NCI-H146 treated with DMSO at 0.1 percent for 48 hours (cell line): Measurements from ENCODE around the gene IST1.

Experiments used
- DNase-seq: peaks from one replicate; lab custom pipeline; 2025; ENCODE audit not compliant: unreplicated experiment; lab: John Stamatoyannopoulos, UW

Gene IST1

DNA sequence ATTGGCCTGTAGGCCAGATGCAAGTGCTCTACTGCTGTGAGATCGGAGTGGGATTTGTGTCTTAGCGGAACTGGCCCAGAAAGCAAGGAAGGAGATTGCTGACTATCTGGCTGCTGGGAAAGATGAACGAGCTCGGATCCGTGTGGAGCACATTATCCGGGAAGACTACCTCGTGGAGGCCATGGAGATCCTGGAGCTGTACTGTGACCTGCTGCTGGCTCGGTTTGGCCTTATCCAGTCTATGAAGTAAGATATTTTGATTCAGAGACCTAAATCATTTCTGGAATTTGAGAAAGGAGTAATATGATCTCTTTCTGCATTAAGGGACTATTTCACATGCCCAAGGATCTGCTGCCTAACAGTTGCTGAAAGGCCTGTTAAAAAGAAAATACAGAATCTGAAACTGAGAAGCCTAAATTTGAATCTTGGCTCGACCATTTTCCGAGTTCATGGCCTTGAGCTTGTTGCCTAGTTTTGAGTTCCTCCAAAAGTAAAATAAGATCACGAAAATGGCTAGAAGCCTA is 21.1 kb downstream of the IST1 start:
- no peak for DNase-seq

- no peak for DNase-seq
Observed at GRCh38 chr16:71917900-71918299, 22.6 kb downstream of the IST1 start.

DNA sequence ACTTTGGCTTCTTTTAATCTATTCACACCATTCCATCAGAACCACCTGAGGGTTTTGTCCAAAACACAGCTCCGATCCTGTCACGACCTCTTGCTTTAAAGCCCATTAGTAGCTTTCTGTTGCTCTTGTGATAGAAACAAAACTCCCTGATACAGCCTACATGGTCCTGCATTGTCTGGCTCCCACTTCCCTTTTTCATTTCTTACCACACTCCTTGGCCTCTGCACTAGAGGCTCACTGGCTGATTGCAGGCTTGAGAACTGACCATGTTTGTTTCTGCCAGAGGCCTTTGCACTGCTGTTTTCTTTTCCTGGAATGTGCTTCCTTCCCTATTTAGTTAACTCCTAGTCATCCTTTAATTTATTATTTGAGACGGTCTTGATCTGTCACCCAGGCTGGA is 23.7 kb downstream of the IST1 start:
- no peak for DNase-seq

DNA sequence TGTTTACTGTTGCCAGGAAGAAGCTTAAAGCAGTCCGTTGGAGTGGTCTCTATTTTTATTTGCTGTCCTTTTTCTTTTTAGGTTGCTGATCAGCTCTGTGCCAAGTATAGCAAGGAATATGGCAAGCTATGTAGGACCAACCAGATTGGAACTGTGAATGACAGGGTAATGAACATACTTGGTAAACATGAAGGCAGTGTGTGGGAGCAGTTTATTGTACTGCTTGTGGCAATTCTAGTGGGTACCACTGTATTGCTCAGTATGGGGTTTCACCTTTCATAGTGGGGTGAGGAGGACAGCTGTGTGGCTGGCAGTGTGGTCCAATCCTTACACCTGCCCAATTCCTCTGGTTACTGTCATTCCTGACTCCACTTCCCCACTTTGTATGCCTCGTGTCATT is 25.3 kb downstream of the IST1 start:
- DNase-seq: no peak

DNA sequence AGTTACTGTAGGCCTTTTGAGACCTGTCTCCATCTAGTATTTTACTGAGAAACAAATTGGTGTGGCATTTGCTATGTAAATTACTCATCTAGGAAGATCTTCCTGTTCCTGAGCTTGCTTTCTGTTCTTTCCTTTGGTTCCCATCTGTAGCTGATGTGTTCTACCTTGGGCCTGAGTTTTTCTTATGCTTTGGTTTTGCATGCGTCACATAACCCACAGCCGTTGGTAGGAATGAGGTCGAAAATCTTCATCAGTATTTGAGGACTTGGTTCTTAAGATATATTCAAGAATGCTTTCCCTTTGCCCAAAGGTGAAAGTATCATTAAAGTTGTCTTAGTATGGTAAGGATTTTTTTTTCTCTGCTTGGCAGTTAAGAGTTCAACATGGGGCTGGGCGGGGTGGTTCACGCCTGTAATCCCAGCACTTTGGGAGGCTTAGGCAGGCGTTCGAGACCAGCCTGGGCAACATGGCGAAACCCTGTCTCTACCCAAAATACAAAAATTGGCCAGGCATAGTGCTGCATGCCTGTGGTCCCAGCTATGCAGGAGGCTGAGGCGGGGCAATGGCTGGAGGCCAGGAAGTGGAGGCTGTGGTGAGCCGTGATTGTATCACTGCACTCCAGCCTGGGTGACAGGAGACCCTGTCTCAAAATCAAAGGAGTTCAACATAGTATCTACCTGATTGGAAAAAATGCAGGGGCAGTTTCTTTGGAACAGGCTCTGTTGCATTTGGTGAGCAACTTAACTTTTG is 28.8 kb downstream of the IST1 start:
- DNase-seq: no peak

DNA sequence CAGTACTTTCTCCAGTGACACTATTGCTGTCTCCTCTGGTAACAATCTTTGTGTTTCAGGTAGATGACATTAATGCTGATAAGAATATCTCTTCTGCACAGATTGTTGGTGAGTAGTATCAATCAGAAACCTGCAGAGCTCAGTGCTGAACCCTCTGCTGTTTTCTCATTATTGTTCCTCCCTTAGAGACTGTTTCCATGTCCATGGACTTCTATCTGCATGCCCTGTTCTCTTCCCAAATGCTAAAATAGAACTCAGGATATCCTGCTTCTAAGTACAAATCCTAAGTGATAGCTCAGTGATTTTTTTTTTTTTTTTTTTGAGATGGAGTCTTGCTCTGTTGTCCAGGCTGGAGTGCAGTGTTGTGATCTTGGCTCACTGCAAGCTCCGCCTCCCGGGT is 29.4 kb downstream of the IST1 start:
- no peak for DNase-seq

DNA sequence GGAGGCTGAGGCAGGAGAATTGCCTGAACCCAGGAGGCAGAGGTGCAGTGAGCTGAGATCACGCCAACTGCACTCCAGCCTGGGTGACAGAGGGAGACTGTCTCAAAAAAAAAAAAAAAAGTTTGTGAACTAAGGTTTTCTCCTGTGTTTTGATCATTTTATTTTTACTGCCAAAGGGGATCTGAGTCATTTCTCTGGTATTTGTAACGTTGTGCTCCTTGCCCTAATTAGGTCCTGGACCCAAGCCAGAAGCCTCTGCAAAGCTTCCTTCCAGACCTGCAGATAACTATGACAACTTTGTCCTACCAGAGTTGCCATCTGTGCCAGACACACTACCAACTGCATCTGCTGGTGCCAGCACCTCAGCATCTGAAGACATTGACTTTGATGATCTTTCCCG is 32.1 kb downstream of the IST1 start:
- DNase-seq: no peak

GRCh38 chr16:71927787-71928186 is 32.5 kb downstream of the IST1 start:
- no peak for DNase-seq

DNA sequence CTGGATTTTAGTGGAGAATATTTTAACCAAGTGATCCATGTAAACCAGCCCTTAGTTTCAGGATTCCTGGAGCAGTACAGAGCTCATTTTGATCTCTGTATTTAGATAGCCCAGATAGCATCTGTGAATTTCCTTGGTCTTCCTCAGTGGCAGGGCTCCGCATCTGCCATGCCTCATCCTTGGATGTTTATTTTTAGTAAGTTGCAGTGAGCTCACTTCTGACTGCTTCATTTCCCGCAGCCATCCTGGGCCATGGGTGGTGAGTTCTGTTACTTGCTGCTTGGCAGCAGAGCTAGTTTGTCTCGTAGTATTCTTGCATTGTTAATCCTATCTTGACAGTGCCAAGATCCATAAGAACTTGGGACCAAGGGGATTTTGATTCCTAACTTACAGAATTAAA is 33.7 kb downstream of the IST1 start:
- no peak for DNase-seq

GRCh38 chr16:71930013-71930563 is 34.8 kb downstream of the IST1 start:
- no peak for DNase-seq

GRCh38 chr16:71931001-71931400 is 35.7 kb downstream of the IST1 start:
- DNase-seq: no peak

GRCh38 chr16:71931599-71931998 is 36.3 kb downstream of the IST1 start:
- no peak for DNase-seq

- DNase-seq: no peak
Observed at GRCh38 chr16:71933017-71933416, 37.7 kb downstream of the IST1 start.

- DNase-seq: no peak
Observed at GRCh38 chr16:71933913-71934695, 38.8 kb downstream of the IST1 start.

DNA sequence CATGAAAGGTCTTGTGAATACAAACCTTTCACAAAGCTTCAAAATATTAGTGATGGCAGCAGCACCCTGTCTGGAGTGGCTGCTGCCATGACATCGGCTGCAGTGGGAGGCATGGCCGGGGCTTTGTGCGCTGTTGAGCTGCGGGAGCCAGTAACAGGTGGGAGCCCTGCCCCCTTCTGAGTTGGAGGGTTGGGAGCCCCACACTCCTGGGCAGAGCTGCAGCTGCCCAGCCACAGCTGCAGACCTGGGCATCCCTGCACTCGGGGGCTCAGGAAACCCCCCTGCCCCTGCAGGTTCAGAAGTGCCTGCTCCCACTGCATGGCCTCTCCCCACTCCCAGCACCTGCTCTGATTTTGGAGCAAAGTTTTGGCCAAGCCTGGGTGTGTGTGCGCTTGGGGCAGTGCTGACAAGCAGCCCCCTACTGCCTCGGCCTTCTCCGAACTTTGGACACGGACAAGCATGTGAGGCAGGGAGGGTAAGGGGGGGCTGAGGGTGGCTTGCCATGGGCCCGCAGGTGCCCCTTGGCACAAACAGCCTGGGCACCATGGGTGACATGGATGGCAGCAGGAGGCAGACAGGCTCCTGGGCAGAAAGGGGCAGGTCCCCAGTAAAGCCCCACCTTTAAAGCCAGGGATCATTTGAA is 42.7 kb downstream of the IST1 start:
- DNase-seq: no peak

- no peak for DNase-seq
Observed at GRCh38 chr16:71943887-71944286, 48.6 kb downstream of the IST1 start.

DNA sequence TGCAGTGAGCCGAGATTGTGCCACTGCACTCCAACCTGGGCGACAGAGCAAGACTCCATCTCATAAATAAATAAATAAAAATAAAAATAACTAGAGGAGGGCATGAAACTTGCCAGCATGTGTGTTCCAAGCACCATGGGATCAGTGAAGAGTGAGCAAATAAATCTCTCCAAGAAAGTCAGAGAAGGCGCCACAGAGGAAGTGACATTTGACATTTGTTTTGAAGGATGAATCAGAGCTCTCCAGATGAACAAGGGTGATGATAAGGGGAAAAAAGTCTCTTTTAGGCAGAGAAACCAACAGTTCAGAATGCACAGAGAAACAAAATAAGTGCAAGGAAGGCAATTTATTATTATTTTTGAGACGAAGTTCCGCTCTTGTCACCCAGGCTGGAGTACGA is 50.3 kb downstream of the IST1 start:
- no peak for DNase-seq

DNA sequence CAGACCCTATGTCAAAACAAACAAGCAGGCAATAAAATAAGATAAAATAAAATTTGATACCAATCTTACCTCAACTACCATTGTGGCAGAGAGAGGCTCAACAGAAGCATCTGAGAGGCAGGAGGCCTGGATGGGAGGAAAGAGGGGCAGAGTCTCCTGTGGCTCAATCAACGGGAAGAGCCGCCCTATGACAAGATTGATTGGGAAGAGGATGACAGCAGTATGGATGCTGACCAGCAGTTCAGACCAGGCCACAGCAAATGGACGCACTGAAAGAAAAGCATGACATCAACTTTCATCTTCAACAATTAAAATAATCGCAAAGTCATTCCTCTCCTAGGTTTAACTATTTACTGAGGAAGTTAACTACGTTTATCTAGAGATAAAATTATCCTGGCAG is 57.5 kb downstream of the IST1 start:
- no peak for DNase-seq

- no peak for DNase-seq
Observed at GRCh38 chr16:71954180-71954579, 58.8 kb downstream of the IST1 start.

DNA sequence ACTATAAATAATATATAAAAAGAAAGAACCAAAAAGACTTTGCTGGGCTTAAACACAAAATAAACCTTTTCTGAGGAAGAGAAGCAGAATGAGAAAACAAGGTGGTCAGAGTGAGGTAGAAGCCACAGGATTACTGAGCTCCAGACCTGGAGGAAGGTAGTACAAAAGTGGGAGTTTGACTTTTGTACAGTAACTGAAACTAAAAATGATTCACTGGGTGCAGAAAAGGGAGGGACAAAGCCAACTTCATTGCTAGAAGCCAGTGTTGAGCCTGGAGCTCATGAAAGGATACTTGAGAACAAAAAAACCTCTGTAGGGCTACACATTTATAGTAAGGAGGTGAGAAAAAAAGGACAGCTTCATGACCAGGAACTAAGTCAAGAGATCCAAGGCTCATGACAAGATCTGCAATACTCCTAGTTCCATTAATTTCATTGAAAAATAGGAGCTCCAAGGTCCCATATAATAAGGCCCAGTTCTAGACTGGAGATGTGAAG is 59.4 kb downstream of the IST1 start:
- no peak for DNase-seq

DNA sequence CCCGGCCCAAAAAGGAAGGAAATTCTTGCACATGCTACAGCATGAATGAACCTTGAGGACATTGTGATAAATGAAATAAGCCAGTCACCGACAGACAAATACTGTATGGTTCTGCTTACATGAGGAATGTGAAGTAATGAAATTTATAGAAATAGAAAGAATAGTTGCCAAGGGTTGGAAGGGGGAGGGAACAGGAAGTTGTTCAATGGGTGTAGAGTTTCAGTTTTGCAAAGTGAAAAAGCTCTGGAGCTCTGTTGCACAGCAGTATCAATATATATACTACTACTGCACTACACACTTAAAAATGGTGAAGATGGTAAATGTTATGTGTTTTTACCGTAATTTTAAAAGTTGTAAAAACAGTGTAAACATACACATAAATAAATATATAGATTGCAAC is 61.2 kb downstream of the IST1 start:
- DNase-seq: no peak
